NT2/D1 (cell line): ENCODE measurements around the gene ABCD3.
"Not testable (repeated sequence)": the region's sequence is repeated elsewhere in the genome, so short reads cannot be mapped to it uniquely, and the experiment has no call there.

Experiments
- DNase-seq: peaks from one replicate; pipeline ENCODE4 v3.0.0-alpha.2; 2011; ENCODE audit warnings: low read depth, low spot score
- H3K27me3 ChIP-seq: 2 replicates; pipeline ENCODE4 v1.6.0; 2011; ENCODE audit warnings: mild to moderate bottlenecking; ENCODE audit not compliant: insufficient read length, insufficient read depth
- H3K36me3 ChIP-seq: 2 replicates; pipeline ENCODE4 v1.6.1; 2011; ENCODE audit warnings: mild to moderate bottlenecking, low read length, mixed read lengths; ENCODE audit not compliant: insufficient read depth, insufficient read length
- H3K4me1 ChIP-seq: 2 replicates; pipeline ENCODE4 v1.5.1; 2011; ENCODE audit not compliant: insufficient read depth, insufficient read length
- H3K4me3 ChIP-seq: 2 replicates; pipeline ENCODE4 v1.5.1; 2011; ENCODE audit warnings: low read depth; ENCODE audit not compliant: insufficient read length
- H3K9ac ChIP-seq: 2 replicates; pipeline ENCODE4 v1.6.0; 2011; ENCODE audit warnings: low read depth; ENCODE audit not compliant: insufficient read length
- H3K9me3 ChIP-seq: 2 replicates; pipeline ENCODE4 v1.5.1; 2011; ENCODE audit warnings: mild to moderate bottlenecking, low read length; ENCODE audit not compliant: insufficient read depth
- SUZ12 ChIP-seq: IDR thresholded peaks from 2 replicates; pipeline ENCODE4 v1.6.1; 2011; ENCODE audit not compliant: insufficient read length, insufficient read depth; ENCODE audit errors: extremely low read depth
- YY1 ChIP-seq: IDR thresholded peaks from 2 replicates; pipeline ENCODE4 v1.6.1; 2011; ENCODE audit not compliant: insufficient read length, insufficient read depth
- ZNF274 ChIP-seq: IDR thresholded peaks from 2 replicates; pipeline ENCODE4 v1.6.1; 2011; ENCODE audit warnings: mild to moderate bottlenecking, low read depth, low read length

ABCD3 gene

GRCh38 chr1:94417978-94418663 lies at the start of gene ABCD3:
Gene ABCD3 (plus strand): TSS chr1:94418389. CDS start chr1:94418479, 90 bp downstream.
- peak within 1 kb of the TSS; percentile 94 for H3K4me3 ChIP-seq
- TF ChIP-seq SUZ12: no peak
- no peak for TF ChIP-seq ZNF274
- no peak for TF ChIP-seq YY1
- H3K9ac ChIP-seq: peak within 1 kb of the TSS; percentile 95
- H3K4me1 ChIP-seq: no peaks in the 10 kb centered on the region
- peak; percentile 78 for DNase-seq
- no peaks in the 10 kb centered on the region for H3K36me3 ChIP-seq
- H3K9me3 ChIP-seq: no peaks in the 10 kb centered on the region
- H3K27me3 ChIP-seq: peaks cover 6% of the 10 kb centered on the region

- not testable (repeated sequence) for H3K27me3 ChIP-seq, H3K4me1 ChIP-seq
- H3K9me3 ChIP-seq: peaks cover 31% of the 10 kb centered on the region
Measured at GRCh38 chr1:94372771-94373170, 45.4 kb upstream of the ABCD3 start.

GRCh38 chr1:94373311-94373710 lies 44.9 kb upstream of the ABCD3 start:
- not testable (repeated sequence) for H3K9ac ChIP-seq, H3K36me3 ChIP-seq, H3K4me3 ChIP-seq, DNase-seq, H3K4me1 ChIP-seq, H3K27me3 ChIP-seq
- H3K9me3 ChIP-seq: peaks cover 31% of the 10 kb centered on the region

More at GRCh38 chr1:94372771-94373170, 45.4 kb upstream of the ABCD3 start:
- not testable (repeated sequence) for H3K36me3 ChIP-seq, H3K4me3 ChIP-seq, DNase-seq, H3K9ac ChIP-seq

- DNase-seq, H3K36me3 ChIP-seq, H3K27me3 ChIP-seq, H3K4me1 ChIP-seq, H3K9ac ChIP-seq, H3K4me3 ChIP-seq: not testable (repeated sequence)
- H3K9me3 ChIP-seq: peaks cover 17% of the 10 kb centered on the region
Measured at GRCh38 chr1:94375666-94376065, 42.5 kb upstream of the ABCD3 start.

GRCh38 chr1:94378493-94378892 lies 39.7 kb upstream of the ABCD3 start:
- not testable (repeated sequence) for H3K4me3 ChIP-seq, H3K36me3 ChIP-seq, DNase-seq, H3K27me3 ChIP-seq, H3K9ac ChIP-seq, H3K4me1 ChIP-seq, H3K9me3 ChIP-seq

- no peak for DNase-seq
- TF ChIP-seq SUZ12 (no peak), YY1 (no peak), ZNF274 (no peak)
- Histone ChIP-seq H3K4me3 (no peak overlapping the region), H3K9ac (no peak overlapping the region), H3K27me3 (no peaks in the 10 kb centered on the region), H3K36me3 (no peaks in the 10 kb centered on the region), H3K4me1 (no peaks in the 10 kb centered on the region), H3K9me3 (no peaks in the 10 kb centered on the region)
Measured at GRCh38 chr1:94379615-94380014, 38.6 kb upstream of the ABCD3 start.

- H3K36me3 ChIP-seq: no peaks in the 10 kb centered on the region
- no peak overlapping the region for H3K4me3 ChIP-seq
- H3K9me3 ChIP-seq: no peaks in the 10 kb centered on the region
- H3K4me1 ChIP-seq: no peaks in the 10 kb centered on the region
- no peak overlapping the region for H3K9ac ChIP-seq
- DNase-seq: no peak
- no peaks in the 10 kb centered on the region for H3K27me3 ChIP-seq
- TF ChIP-seq ZNF274: no peak
- no peak for TF ChIP-seq YY1
- no peak for TF ChIP-seq SUZ12
Measured at GRCh38 chr1:94382201-94382600, 36.0 kb upstream of the ABCD3 start.

GRCh38 chr1:94383966-94384408 lies 34.2 kb upstream of the ABCD3 start:
- Histone ChIP-seq H3K4me3 (no peak overlapping the region), H3K9ac (no peak overlapping the region), H3K27me3 (no peaks in the 10 kb centered on the region), H3K9me3 (peaks cover 6% of the 10 kb centered on the region; the same call in 1 of the 2 replicates), H3K4me1 (no peaks in the 10 kb centered on the region), H3K36me3 (no peaks in the 10 kb centered on the region)
- no peak for TF ChIP-seq ZNF274
- no peak for TF ChIP-seq SUZ12
- TF ChIP-seq YY1: no peak
- DNase-seq: no peak
